Erythroblast (primary cell): ENCODE data around the gene SRPK3.

Experiments
- DNase-seq, 2 experiments: peaks; one replicate each; lab custom pipeline; 2025; lab: John Stamatoyannopoulos, UW
- GATA1 ChIP-seq: IDR thresholded peaks from 2 replicates; pipeline ENCODE4 v1.6.1; 2011; ENCODE audit warnings: low read depth, mild to moderate bottlenecking, control low read depth, low read length, moderate library complexity
- POLR2A ChIP-seq: IDR thresholded peaks from 2 replicates; pipeline ENCODE4 v1.6.1; 2011; ENCODE audit warnings: mild to moderate bottlenecking, low read length

SRPK3 gene

GRCh38 chrX:153780678-153781427 is at the start of gene SRPK3:
Gene SRPK3, plus strand, starts transcription at chrX:153781041. Its CDS starts 46 bp downstream, at chrX:153781087.
- TF ChIP-seq GATA1 (no peak), POLR2A (no peak)

GRCh38 chrX:153731117-153731844 is 49.6 kb upstream of the SRPK3 start:
- DNase-seq, result no peak
- TF ChIP-seq GATA1 (no peak), POLR2A (no peak)

More at GRCh38 chrX:153780678-153781427, at the start of gene SRPK3:
- no peak for DNase-seq

GRCh38 chrX:153731845-153732215 is 49.0 kb upstream of the SRPK3 start:
- TF ChIP-seq GATA1 (no peak), POLR2A (no peak)
- no peak for DNase-seq

- no peak for TF ChIP-seq POLR2A
- TF ChIP-seq GATA1, result no peak
- no peak for DNase-seq
Measured at GRCh38 chrX:153732401-153732800, 48.4 kb upstream of the SRPK3 start.

- TF ChIP-seq GATA1 (no peak), POLR2A (no peak)
- DNase-seq, result no peak
Measured at GRCh38 chrX:153733651-153734240, 47.1 kb upstream of the SRPK3 start.

GRCh38 chrX:153734871-153735270 is 46.0 kb upstream of the SRPK3 start:
- no peak for DNase-seq
- TF ChIP-seq POLR2A (no peak), GATA1 (no peak)

- no peak for DNase-seq
- no peak for TF ChIP-seq GATA1
Measured at GRCh38 chrX:153735274-153735673, 45.6 kb upstream of the SRPK3 start.

- no peak for DNase-seq
- TF ChIP-seq GATA1, result no peak
- TF ChIP-seq POLR2A, result no peak
Measured at GRCh38 chrX:153736071-153736820, 44.6 kb upstream of the SRPK3 start.

GRCh38 chrX:153736871-153737441 is 43.9 kb upstream of the SRPK3 start:
- no peak for TF ChIP-seq POLR2A

GRCh38 chrX:153738056-153738605 is 42.7 kb upstream of the SRPK3 start:
- DNase-seq, result no peak
- TF ChIP-seq GATA1, result no peak
- TF ChIP-seq POLR2A, result no peak

More at GRCh38 chrX:153736871-153737441, 43.9 kb upstream of the SRPK3 start:
- no peak for DNase-seq

- DNase-seq, result no peak
Measured at GRCh38 chrX:153739754-153740486, 40.9 kb upstream of the SRPK3 start.

GRCh38 chrX:153740631-153741222 is 40.1 kb upstream of the SRPK3 start:
- DNase-seq, result no peak
- TF ChIP-seq POLR2A (no peak), GATA1 (no peak)

More at GRCh38 chrX:153739754-153740486, 40.9 kb upstream of the SRPK3 start:
- TF ChIP-seq POLR2A (no peak), GATA1 (no peak)
